HG02610 (cell line): ENCODE data around the gene EPX.
"Not testable (repeated sequence)": the region's sequence is repeated elsewhere in the genome, so short reads cannot be mapped to it uniquely, and the experiment has no call there.

Experiments
- ATAC-seq: cut with Tn5 transposase; IDR thresholded peaks from one replicate; pipeline ENCODE4 v1.9.1; 2021; ENCODE audit warnings: mild to moderate bottlenecking, moderate library complexity; ENCODE audit not compliant: unreplicated experiment

EPX gene, protein sequence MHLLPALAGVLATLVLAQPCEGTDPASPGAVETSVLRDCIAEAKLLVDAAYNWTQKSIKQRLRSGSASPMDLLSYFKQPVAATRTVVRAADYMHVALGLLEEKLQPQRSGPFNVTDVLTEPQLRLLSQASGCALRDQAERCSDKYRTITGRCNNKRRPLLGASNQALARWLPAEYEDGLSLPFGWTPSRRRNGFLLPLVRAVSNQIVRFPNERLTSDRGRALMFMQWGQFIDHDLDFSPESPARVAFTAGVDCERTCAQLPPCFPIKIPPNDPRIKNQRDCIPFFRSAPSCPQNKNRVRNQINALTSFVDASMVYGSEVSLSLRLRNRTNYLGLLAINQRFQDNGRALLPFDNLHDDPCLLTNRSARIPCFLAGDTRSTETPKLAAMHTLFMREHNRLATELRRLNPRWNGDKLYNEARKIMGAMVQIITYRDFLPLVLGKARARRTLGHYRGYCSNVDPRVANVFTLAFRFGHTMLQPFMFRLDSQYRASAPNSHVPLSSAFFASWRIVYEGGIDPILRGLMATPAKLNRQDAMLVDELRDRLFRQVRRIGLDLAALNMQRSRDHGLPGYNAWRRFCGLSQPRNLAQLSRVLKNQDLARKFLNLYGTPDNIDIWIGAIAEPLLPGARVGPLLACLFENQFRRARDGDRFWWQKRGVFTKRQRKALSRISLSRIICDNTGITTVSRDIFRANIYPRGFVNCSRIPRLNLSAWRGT

DNA sequence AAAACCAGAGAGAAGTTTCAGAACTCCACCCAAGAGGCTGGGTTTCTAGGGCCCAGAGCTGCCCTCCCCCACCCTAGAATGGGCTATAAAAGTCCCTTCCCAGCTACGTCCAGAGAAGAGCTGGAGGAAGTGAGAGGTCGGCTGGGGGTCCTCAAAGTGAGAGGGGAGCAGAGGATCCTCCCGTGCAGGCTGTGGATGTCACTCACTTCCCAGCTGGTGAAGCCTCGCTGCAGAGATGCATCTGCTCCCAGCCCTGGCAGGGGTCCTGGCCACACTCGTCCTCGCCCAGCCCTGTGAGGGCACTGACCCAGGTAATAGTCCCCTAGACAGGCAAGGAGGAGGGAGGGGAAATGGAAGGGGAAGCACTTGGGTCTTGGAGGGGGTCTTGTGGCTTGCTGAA, at the start of gene EPX:
Gene EPX, plus strand, starts transcription at position 115 of the 400 bp plus-strand sequence. Its CDS starts 121 bp downstream, at position 236.
- no peak for ATAC-seq

DNA sequence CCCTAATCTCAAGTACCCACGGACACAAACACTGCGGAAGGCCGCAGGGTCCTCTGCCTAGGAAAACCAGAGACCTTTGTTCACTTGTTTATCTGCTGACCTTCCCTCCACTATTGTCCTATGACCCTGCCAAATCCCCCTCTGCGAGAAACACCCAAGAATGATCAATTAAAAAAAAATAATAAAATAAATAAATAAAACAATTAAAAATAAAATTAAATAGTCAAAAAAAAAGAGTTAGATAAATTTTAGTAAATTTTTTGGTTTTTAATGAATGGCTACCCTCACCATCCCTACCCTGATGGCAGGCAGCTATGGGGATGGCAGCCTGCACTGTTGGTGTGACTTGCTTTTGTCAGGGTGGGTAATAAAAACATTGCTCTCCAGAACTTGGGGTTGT, 49.2 kb upstream of the EPX start:
- not testable (repeated sequence) for ATAC-seq

DNA sequence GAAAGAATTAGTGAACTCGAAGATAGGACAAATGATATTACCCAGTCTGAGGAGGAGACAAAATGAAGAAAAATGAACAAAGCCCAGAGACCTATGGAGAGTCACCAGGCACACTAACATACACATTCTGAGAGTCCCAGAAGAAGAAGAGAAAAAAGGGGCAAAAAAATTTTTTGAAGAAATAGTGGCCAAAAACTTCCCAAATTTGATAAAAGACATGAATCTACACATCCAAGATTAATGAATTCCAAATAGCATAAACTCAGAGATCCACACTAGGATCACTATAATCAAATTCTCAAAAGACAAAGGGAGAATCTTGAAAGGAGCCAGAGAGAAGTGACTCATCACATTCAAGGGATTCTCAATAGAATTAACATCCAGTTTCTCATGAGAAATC, 47.7 kb upstream of the EPX start:
- ATAC-seq = no peak

DNA sequence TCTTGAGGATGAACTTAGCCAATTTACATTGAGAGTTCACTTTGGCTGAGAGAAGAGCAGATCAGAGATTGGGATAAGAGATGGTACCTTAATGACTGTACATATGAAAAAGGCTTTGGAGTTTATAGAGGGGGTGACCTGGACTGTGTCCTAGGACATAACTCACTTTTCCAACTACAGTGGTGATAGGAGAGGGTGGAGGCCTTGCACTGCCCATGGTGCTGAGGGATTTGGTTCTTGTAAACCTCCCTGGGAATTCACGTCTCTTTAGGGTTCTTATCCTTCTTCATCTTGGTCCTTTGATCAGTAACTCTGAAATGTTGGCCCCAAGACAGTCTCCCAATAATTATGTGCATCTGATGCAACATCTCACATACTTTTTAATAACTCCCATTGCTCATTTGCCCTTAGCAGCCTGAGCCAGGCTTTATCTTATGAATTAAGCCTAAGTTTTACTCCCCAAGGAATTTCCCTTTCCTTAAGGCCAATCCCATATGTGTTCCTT, 44.5 kb upstream of the EPX start, which contains the start of gene OR4D1:
Gene OR4D1, plus strand, starts transcription at position 455 of the 505 bp plus-strand sequence. CDS start 6,770 bp downstream, outside the sequence.
- no peak for ATAC-seq

DNA sequence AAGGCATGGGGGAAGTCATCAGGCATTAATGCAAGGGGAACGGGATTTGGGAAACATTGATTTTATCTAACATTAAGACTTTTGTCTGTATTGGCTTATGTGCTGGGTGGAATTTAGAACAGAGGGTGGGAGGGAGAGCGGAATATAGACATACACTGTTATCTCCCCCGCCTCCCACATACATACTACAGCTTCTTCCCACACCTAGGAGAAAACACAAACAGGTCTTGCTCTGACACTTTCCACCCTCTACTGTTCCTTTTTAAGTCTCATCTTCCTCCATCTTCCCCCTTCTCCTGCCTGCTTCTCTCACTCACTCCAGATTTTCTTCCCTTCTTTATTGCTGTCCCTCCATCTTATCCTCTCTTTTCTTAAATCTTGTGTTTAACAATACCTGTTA, 43.9 kb upstream of the EPX start:
- no peak for ATAC-seq

DNA sequence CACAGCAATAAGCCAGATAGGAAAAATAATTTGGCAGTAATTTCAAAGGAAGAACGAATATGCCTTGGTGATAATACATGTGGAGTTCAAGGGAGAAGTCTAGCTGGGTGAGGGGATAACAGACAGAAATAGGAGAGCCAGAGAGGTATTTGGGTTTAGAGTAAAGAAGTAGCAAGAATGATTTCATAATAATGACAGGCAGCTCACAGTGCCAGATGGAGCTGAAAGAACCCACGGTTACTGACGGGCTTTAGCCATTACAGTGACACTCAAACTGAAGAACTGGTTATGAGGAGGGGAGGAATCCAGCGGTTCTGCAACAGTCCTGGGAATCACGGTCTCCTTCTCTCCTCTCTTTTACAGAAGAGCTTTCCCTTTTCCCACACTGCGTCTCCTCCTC, 42.1 kb upstream of the EPX start:
- ATAC-seq = no peak

DNA sequence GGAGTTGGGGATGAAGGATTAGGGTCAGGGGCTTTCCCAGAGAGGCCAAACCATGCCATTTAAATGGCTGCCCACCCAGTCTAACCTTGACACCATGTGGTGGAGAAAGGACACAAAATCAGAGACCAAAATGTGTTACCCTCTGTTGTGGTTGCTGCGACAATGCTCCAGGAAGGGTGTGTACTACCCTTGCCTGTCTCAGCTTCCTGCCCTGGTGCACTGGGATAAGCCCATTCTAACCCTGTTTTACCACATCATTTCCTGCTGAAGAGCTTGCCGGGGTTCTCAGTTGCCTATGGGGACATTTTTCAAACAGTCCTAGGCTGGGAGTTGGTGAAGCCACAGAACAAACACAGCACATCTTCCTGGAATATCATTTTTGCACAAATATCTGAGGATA, 39.5 kb upstream of the EPX start:
- ATAC-seq = no peak

DNA sequence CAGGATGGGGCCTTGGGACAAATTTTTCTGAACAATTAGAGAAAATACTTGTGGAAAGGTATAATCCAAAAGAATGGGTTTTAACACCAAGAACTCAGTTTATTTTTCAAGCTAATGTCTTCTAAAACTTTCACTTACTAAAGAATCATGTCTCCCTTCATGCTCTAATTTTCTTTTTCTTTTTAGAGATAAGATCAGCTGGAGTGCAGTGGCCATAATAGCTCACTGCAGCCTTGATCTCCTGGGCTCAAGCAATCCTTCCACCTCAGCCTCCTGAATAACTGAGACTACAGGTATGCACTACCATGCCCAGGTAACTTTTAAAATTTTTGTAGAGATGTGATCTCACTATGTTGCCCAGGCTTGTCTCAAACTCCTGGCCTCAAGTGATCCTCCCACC, 38.9 kb upstream of the EPX start:
- ATAC-seq = no peak

DNA sequence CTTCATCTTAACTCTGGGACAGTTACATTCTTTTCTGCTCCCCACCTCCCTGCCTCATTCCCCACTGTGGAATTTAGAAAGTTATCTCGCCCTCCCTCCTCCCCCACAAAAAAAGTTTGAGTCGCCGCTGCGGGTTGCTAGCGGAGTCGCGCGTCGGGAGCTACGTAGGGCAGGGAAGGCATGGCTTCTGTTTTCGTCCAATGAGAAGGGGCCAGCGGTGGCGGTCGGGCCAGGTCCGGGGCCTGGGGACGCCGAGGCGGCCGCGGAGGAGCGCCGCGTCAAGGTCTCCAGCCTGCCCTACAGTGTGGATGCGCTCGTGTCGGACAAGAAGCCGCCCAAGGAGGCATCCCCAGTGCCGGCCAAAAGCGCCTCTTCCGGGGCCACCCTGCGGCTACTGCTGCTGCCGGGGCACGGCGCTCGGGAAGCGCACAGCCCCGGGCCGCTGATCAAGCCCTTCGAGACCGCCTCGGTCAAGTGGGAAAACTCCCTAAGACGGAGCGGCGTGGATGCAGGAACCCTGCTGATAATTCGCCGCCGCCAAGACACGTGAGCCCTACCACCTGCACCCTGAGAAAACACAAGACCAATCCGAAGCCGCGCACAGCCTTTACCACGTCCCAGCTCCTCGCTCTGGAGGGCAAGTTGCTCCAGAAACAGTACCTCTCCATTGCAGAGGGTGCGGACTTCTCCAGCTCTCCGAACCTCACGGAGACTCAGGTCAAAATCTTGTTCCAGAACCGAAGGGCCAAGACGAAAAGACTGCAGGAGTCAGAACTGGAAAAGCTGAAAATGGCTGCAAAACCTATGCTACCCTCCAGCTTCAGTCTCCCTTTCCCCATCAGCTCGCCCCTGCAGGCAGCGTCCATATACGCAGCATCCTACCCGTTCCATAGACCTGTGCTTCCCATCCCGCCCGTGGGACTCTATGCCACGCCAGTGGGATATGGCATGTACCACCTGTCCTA, 35.4 kb upstream of the EPX start:
- ATAC-seq = no peak

DNA sequence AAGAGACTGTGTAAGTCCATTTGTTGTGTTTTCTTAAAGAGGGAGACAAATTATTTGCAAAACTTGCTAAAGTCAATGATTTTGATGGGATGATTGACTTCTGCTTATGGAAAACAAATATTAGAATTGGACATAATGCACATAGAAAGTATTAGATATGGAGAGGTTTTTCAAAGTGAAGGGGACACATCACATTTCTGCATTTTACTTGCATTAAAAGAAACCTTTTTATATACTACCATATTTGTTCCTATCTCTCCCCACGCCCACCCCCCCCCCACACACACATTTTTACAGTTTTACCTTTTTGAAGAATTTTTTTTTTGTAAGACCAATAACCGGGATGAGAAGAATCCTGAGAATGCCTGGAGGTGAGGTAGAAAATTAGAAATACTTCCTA, 34.3 kb upstream of the EPX start:
- no peak for ATAC-seq

DNA sequence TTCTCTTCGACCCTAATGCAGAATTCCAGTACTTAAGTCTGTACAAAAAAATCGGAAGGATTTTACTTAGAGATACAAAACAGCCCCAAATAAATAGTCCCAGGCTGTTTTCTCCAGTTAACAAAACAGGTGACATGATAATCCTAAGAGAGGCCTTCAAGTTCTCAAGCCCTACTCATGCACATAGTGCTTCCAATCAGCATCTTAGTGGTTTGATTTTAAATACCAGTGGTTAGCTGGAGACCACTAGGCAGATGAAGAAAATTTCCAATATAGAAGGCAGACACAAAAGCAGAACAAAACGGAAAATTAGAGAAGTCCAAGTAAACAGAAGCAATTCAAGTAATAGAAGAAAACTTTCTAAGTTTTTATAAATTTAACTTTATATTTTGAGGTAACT, 31.0 kb upstream of the EPX start:
- ATAC-seq = no peak

DNA sequence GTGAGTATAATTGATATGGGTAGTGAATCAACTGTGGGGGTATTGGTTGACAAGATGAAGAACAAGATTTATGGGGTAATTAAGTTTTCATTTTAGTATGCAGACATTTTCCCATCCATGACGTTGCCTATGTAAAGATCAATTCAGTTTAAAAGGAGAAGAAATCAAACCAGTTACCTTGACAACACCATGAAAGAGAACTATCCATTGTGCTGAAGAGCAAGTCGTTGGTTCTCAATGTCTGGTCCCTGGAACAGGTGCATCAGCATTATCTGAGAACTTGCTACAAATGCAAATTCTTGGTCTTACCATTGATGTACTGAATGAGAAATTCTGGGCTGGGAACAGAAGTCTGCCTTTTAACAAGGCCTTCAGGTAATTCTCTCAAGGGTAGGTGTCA, 26.5 kb upstream of the EPX start:
- no peak for ATAC-seq

DNA sequence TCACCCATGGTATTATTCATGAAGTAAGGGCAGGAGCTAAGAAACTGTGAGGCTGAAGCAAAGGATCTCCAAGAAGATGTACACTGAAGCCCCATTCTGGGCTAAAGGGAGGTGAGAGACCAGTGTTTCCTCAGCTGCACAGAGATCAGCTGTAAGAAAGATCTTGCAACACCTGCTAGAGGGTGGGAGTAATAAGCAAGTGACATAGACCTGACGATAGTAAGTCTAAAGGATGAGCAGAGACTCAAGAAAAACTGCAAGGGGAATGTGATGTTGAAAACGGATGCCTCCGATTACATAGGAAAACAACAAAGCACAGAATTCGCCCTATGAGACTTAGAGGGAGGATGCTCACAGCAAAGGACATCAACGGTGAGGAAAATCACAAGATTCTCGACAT, 25.8 kb upstream of the EPX start, which contains the start of gene OR4D2:
Gene OR4D2, plus strand, starts transcription at position 301 of the 400 bp plus-strand sequence. CDS start 2,674 bp downstream, outside the sequence.
- ATAC-seq = no peak

DNA sequence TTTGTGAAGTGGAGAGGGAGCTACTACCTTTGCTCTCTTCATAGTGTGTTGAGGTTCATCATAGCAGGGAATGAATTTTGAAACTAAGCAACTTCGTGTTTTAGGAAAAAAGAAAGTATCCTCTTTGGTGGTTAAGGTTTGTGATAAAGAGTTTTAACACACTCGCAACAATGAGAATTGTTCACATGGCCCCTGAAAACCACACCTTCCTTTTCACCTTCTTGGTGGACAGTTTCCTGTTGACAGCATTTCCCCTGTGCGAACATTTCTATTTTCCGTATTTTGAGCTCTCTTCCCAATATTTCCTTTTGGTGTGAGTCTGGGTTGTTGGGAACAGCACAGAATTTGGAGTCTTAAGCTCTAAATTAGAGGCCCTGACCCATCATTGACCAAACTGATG, 21.9 kb upstream of the EPX start:
- no peak for ATAC-seq

DNA sequence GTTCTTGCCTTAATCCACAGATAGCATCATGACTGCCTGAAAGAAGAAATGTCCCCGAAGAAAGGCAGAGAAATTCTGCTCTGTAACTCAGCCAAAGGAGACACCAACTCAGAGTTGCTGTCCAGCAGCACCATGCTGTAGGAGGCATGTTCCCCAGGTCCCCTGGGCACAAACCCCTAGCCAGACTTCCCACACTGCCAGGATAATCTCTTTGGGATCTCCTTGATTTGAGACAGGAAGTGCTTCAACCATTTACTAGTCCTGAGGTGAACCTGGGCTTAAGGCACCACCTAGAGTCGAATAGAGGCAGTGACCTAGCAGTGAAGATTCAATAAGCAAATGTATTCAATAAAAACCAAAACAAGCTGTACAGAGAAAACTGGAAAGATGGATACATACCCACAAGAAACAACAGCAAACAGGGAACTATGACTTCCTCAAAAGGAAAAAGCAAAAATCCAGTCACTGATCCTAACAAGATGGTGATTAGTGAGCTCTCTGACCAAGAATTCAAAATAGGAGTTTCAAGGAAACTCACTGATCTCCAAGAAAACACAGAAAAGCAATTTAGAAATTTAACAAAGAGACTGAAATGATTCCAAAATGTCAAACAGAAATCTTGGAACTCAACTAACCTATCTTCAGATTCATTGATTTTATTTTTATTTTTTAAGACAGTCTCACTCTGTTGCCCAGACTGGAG, 20.0 kb upstream of the EPX start:
- no peak for ATAC-seq

DNA sequence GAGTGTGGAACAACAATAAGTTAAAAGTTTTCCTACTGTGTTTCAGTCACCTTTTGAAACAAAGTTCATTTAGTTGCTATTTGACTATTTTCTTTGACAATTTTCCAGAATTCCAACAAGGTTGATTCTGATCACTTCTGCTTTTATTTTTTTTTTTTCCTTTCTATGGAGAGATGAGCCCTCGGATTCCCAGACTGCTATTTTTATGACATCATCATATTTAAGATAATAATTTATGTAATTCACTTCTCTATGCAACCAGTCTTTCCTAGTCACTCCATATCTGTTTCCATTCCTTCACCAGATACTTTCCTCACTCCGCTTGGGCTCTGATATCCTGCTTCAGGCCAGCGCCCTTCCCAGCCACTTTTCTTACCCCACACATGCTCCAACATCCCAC, 17.7 kb upstream of the EPX start:
- no peak for ATAC-seq

DNA sequence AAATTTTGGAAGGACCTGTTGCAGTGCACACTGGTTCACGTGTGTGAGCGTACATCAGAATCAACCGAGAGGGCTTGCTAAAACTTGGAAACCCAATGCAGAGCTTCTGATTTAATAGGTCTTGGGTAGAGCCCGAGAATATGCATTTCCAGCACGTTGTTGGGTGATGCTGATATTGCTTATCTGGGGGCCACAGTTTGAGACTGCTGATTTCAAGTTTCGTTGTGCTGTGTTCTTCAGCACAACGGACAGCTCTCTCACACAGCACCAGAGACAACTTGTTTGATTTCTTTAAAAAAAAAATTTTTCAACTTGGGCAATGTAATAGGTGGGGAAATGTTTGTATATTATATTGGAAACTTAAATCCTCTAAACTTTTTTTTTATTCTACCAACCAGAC, 16.3 kb upstream of the EPX start:
- no peak for ATAC-seq

DNA sequence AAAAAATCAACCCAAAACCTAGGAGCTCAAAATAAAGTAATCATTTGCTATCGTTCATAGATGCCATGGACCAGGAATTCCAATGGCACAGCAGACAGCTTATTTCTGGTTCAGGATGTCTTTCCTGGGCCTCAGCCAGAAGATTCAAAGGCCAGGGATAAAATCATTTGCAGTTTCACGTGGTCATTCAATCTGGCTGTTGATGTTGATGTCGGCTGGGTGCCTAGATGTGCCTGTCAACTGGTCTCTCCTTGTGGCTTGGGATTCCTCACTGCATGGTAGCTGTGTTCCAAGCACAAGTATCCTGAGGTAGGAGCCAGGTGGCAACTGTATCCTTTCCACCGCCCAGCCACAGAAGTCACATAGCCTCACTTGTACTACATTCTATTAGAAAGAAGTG, 10.7 kb upstream of the EPX start:
- no peak for ATAC-seq

DNA sequence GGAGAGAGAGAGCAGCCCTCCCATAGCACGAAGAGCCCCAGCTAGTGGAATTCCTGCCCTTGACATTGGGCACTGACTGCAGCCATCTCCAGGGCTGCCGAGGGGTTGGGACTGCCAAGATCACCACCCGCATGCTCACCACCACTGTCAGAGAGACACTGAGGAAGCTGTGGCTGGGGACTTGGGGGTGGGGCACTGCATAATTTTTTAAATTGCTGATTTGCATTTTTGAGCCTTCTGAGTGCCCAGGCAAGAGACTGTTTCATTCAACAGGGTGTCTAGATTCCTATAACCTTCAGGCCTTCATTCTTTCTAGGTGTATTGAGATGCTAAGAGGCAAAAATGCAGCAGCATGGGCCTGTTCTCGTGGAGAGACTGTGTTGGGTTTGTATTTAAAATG, 9.0 kb upstream of the EPX start:
- no peak for ATAC-seq

DNA sequence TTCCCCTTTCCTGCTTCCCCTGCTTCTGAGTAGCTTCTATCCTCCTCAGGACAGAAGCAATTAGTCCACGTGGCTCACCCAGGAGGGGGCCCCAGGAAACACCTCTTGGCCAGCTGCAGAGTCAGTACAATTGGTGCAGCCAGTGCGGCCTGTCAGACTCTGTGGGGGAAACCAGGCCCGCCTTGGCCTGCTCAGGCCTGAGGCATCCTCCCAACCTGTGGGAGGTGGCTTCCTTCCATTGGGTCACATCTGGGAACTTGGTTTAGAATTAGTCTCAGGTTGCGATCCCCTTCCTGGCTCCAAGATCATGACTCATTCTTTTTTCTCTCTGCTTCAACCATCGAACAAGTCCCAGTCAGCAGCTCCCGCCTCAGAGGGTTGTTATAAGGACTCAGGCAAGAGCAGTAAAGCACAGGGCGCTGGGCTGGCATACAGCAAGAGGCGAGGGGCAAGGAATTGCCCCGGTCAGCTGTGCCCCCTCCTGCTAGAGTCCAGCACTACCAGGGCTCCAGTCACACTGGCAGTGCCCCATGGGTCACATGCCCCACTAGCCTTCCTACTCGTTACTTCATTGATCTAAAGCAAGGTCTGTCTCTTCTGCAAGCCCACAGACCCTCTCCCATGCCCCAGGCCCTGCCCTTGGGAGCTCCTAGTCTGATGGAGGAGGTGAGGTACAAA, 8.1 kb upstream of the EPX start:
- no peak for ATAC-seq
